Mesenchymal stem cell (in vitro differentiated cells and primary cell): ENCODE results near the gene SEMA4G.
"Not testable (repeated sequence)": the region's sequence is repeated elsewhere in the genome, so short reads cannot be mapped to it uniquely, and the experiment has no call there.

Source experiments
- DNase-seq: peaks from one replicate; pipeline ENCODE4 v3.0.0-alpha.2; 2013
- H2AFZ ChIP-seq: one replicate; pipeline ENCODE4 v1.6.1; 2013; ENCODE audit warnings: low read depth, mild to moderate bottlenecking, control low read depth, inconsistent platforms, low read length, moderate library complexity
- H2AK5ac ChIP-seq: 2 replicates; pipeline ENCODE4 v1.6.1; 2013; ENCODE audit warnings: low read length, moderate library complexity, mild to moderate bottlenecking, inconsistent platforms; ENCODE audit not compliant: severe bottlenecking
- H2BK120ac ChIP-seq: one replicate; pipeline ENCODE4 v1.6.1; 2013; ENCODE audit warnings: low read depth, mild to moderate bottlenecking, inconsistent platforms, low read length, moderate library complexity
- H2BK12ac ChIP-seq, 2 experiments: one replicate each; pipeline ENCODE4 v1.6.1; 2013; ENCODE audit warnings: inconsistent platforms in 2 of 2, low read length in 2 of 2, mild to moderate bottlenecking in 2 of 2, moderate library complexity in 2 of 2, control low read depth in 1 of 2
- H2BK15ac ChIP-seq: one replicate; pipeline ENCODE4 v1.6.1; 2013; ENCODE audit warnings: mild to moderate bottlenecking, low read depth, inconsistent platforms; ENCODE audit not compliant: poor library complexity, severe bottlenecking
- H2BK5ac ChIP-seq: 2 replicates; pipeline ENCODE4 v1.6.1; 2013; ENCODE audit warnings: low read depth, mild to moderate bottlenecking, low read length, control low read depth, inconsistent platforms; ENCODE audit not compliant: poor library complexity, severe bottlenecking
- H3K14ac ChIP-seq, 2 experiments: one replicate each; pipeline ENCODE4 v1.6.1; 2013; ENCODE audit warnings: inconsistent platforms in 2 of 2, low read length in 2 of 2, control low read depth in 1 of 2, mild to moderate bottlenecking in 1 of 2, moderate library complexity in 1 of 2
- H3K18ac ChIP-seq, 2 experiments: one replicate each; pipeline ENCODE4 v1.6.1; 2013; ENCODE audit warnings: inconsistent platforms in 2 of 2, low read length in 2 of 2, control low read depth in 1 of 2, low read depth in 1 of 2, mild to moderate bottlenecking in 1 of 2
- H3K23ac ChIP-seq, 2 experiments: one replicate each; pipeline ENCODE4 v1.6.1; 2013; ENCODE audit warnings: inconsistent platforms in 2 of 2, low read length in 2 of 2, mild to moderate bottlenecking in 2 of 2, moderate library complexity in 2 of 2, control low read depth in 1 of 2
- H3K27ac ChIP-seq: 2 replicates; pipeline ENCODE4 v1.5.1; 2013; ENCODE audit warnings: mild to moderate bottlenecking, moderate library complexity, low read length, control low read depth, inconsistent platforms; ENCODE audit not compliant: poor library complexity, severe bottlenecking
- H3K27me3 ChIP-seq, 2 experiments: 2 replicates each; pipeline versions ENCODE4 v1.6.1 to v1.7.0; 2013; ENCODE audit warnings: low read length in 2 of 2, mild to moderate bottlenecking in 2 of 2, moderate library complexity in 2 of 2, control low read depth in 1 of 2, inconsistent platforms in 1 of 2; ENCODE audit not compliant: control insufficient read depth in 1 of 2, insufficient read depth in 1 of 2
- H3K36me3 ChIP-seq, 2 experiments: 2 replicates each; pipeline versions ENCODE4 v1.6.1 to v1.7.0; 2013; ENCODE audit warnings: low read length in 2 of 2, control low read depth in 1 of 2, inconsistent platforms in 1 of 2, low read depth in 1 of 2, mild to moderate bottlenecking in 1 of 2; ENCODE audit not compliant: insufficient read depth in 2 of 2, control insufficient read depth in 1 of 2
- H3K4ac ChIP-seq, 2 experiments: one replicate each; pipeline ENCODE4 v1.6.1; 2013; ENCODE audit warnings: inconsistent platforms in 2 of 2, low read length in 2 of 2, mild to moderate bottlenecking in 2 of 2, moderate library complexity in 2 of 2, control low read depth in 1 of 2, low read depth in 1 of 2
- H3K4me1 ChIP-seq: 2 replicates; pipeline ENCODE4 v1.6.1; 2013; ENCODE audit warnings: low read depth, low read length, control low read depth; ENCODE audit not compliant: control insufficient read depth, insufficient read depth
- H3K4me2 ChIP-seq: 2 replicates; pipeline ENCODE4 v1.6.1; 2013; ENCODE audit warnings: low read length, mild to moderate bottlenecking, inconsistent platforms; ENCODE audit not compliant: poor library complexity, severe bottlenecking
- H3K4me3 ChIP-seq, 2 experiments: 2 replicates each; pipeline versions ENCODE4 v1.5.1 to v1.7.0; 2013; ENCODE audit warnings: low read length in 2 of 2, mild to moderate bottlenecking in 2 of 2, control low read depth in 1 of 2, low read depth in 1 of 2; ENCODE audit not compliant: insufficient read depth in 1 of 2
- H3K79me1 ChIP-seq: replicated peaks from 2 replicates; pipeline ENCODE4 v1.6.1; 2013; ENCODE audit warnings: mild to moderate bottlenecking, control low read depth, low read length, inconsistent platforms; ENCODE audit not compliant: poor library complexity, severe bottlenecking
- H3K9ac ChIP-seq: 2 replicates; pipeline ENCODE4 v1.7.0; 2013; ENCODE audit warnings: mild to moderate bottlenecking, low read length, moderate library complexity
- H3K9me3 ChIP-seq: 2 replicates; pipeline ENCODE4 v1.7.0; 2013; ENCODE audit warnings: mild to moderate bottlenecking, low read length; ENCODE audit not compliant: control insufficient read depth
- H4K8ac ChIP-seq: one replicate; pipeline ENCODE4 v1.6.1; 2013; ENCODE audit warnings: inconsistent platforms, mild to moderate bottlenecking, low read length, moderate library complexity
- H4K91ac ChIP-seq: one replicate; pipeline ENCODE4 v1.6.1; 2013; ENCODE audit warnings: mild to moderate bottlenecking, low read length, inconsistent platforms
- WGBS: methylation state at CpG from one replicate; pipeline ENCODE4 v1.1.7; 2013; ENCODE audit warnings: mixed read lengths; 5-methylcytosine and 5-hydroxymethylcytosine counted together

Gene SEMA4G

GRCh38 chr10:100970914-100971811, 1.9 kb downstream of the SEMA4G start:
- Histone ChIP-seq H2BK5ac (no peak overlapping the region), H3K27me3 (no peaks in the 10 kb centered on the region), H3K79me1 (no peaks in the 10 kb centered on the region), H4K91ac (no peak overlapping the region), H3K9me3 (no peaks in the 10 kb centered on the region), H3K4me2 (no peak overlapping the region), H2BK12ac (no peak overlapping the region), H3K4me3 (no peak overlapping the region), H3K4me1 (peaks cover 34% of the 10 kb centered on the region), H3K27ac (peak overlapping the region; percentile 21), H2AK5ac (no peak overlapping the region), H2BK120ac (no peak overlapping the region), H3K18ac (no peak overlapping the region), H4K8ac (no peak overlapping the region), H2AFZ (no peak overlapping the region), H3K23ac (no peak overlapping the region), H3K36me3 (peaks cover 10 to 14% of the 10 kb centered on the region in 2 experiments), H2BK15ac (no peak overlapping the region), H3K9ac (no peak overlapping the region), H3K4ac (no peak overlapping the region), H3K14ac (no peak overlapping the region)
- no peak for DNase-seq
- 93% methylated on average over 4 of the region's 4 CpGs for WGBS

- Histone ChIP-seq H3K9me3 (no peaks in the 10 kb centered on the region), H3K36me3 (peaks cover 4 to 10% of the 10 kb centered on the region in 2 experiments), H3K4me3 (no peak overlapping the region), H2BK5ac (no peak overlapping the region), H2BK15ac (no peak overlapping the region), H3K23ac (no peak overlapping the region), H4K8ac (no peak overlapping the region), H2AK5ac (peak overlapping the region; percentile 29), H3K4me2 (no peak overlapping the region), H3K79me1 (no peaks in the 10 kb centered on the region), H3K9ac (no peak overlapping the region), H2BK120ac (no peak overlapping the region), H2BK12ac (no peak overlapping the region), H3K14ac (no peak overlapping the region), H3K4me1 (peaks cover 34% of the 10 kb centered on the region), H4K91ac (no peak overlapping the region), H3K27ac (no peak overlapping the region), H3K4ac (no peak overlapping the region), H3K27me3 (no peaks in the 10 kb centered on the region), H2AFZ (no peak overlapping the region), H3K18ac (no peak overlapping the region)
- whole genome bisulfite sequencing = 81% methylated on average over 13 of the region's 13 CpGs
- DNase-seq = no peak
Observed at GRCh38 chr10:100972115-100972903, 3.0 kb downstream of the SEMA4G start.

- H3K4me1 ChIP-seq = peaks cover 34% of the 10 kb centered on the region
- no peak overlapping the region for H2AFZ ChIP-seq
- WGBS = 95% methylated on average over 6 of the region's 6 CpGs
- H3K4me2 ChIP-seq = no peak overlapping the region
- H3K4ac ChIP-seq = no peak overlapping the region
- H3K36me3 ChIP-seq = peaks cover 5 to 14% of the 10 kb centered on the region in 2 experiments
- no peak overlapping the region for H2BK120ac ChIP-seq
- no peaks in the 10 kb centered on the region for H3K79me1 ChIP-seq
- H3K18ac ChIP-seq = no peak overlapping the region
- H4K91ac ChIP-seq = no peak overlapping the region
- H3K9me3 ChIP-seq = no peaks in the 10 kb centered on the region
- H2BK5ac ChIP-seq = no peak overlapping the region
- no peak overlapping the region for H2BK12ac ChIP-seq
- H3K23ac ChIP-seq = no peak overlapping the region
- H3K14ac ChIP-seq = no peak overlapping the region
- H2AK5ac ChIP-seq = no peak overlapping the region
- H3K27me3 ChIP-seq = no peaks in the 10 kb centered on the region
- no peak for DNase-seq
- H2BK15ac ChIP-seq = no peak overlapping the region
- no peak overlapping the region for H3K27ac ChIP-seq
- no peak overlapping the region for H4K8ac ChIP-seq
- no peak overlapping the region for H3K4me3 ChIP-seq
- H3K9ac ChIP-seq = no peak overlapping the region
Observed at GRCh38 chr10:100972904-100973535, 3.7 kb downstream of the SEMA4G start.

DNA sequence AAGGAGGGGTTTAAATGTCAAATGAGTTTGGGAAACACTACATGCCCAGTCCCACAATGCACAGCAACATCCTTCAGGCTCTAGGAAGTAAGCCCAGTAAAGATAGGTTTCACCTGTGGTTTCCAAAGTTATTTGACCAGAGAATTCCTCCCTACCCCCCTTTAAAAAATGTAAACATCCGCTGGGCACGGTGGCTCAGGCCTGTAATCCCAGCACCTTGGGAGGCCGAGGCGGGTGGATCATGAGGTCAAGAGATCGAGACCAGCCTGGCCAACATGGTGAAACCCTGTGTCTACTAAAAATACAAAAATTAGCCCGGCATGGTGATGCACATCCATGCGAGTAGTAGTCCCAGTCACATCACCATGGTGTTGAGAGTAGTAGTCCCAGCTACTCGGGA, 6.1 kb downstream of the SEMA4G start:
- H4K91ac ChIP-seq, H4K8ac ChIP-seq, H3K23ac ChIP-seq, H3K9me3 ChIP-seq, H3K9ac ChIP-seq, H3K27ac ChIP-seq, H3K4me3 ChIP-seq, H3K4ac ChIP-seq, H2BK120ac ChIP-seq, H2BK15ac ChIP-seq, H3K4me2 ChIP-seq, H2BK5ac ChIP-seq, DNase-seq, H3K27me3 ChIP-seq, H3K18ac ChIP-seq, H3K14ac ChIP-seq, H3K79me1 ChIP-seq, H2BK12ac ChIP-seq, H2AK5ac ChIP-seq, H2AFZ ChIP-seq: not testable (repeated sequence)
- WGBS = 85% methylated on average over 8 of the region's 8 CpGs
- peaks cover 23 to 36% of the 10 kb centered on the region in 2 experiments for H3K36me3 ChIP-seq
- peaks cover 22% of the 10 kb centered on the region for H3K4me1 ChIP-seq
